Lower leg skin (tissue), 4 donors: ENCODE measurements around the gene ISM1. TPM values are rescaled to one million over a fixed set of nuclear protein-coding genes. Genes with fewer than 3 reads are reported as not detected.
A peak's percentile ranks its signal among the peaks of the same experiment; 100 is the strongest.

Experiments
- DNase-seq, 2 donors: peaks; one replicate each; pipeline ENCODE4 v3.0.0-alpha.2; 2019; ENCODE audit warnings: low spot score in 2 of 2
- H3K4me3 ChIP-seq: fragments of 200-600 bp; sonication (generic); 2 replicates; pipeline ENCODE4 v1.5.1; 2017; ENCODE audit warnings: mild to moderate bottlenecking, low read depth; ENCODE audit not compliant: poor library complexity, severe bottlenecking
- CTCF ChIP-seq, 3 donors: fragments of 450-650 bp; IDR thresholded peaks; one replicate each; pipeline ENCODE4 v1.5.1; 2016; ENCODE audit warnings: antibody characterized with exemption in 3 of 3, mild to moderate bottlenecking in 3 of 3, moderate library complexity in 2 of 3
- POLR2A ChIP-seq, 2 donors: fragments of 450-650 bp; IDR thresholded peaks; one replicate each; pipeline ENCODE4 v1.6.1; 2016 to 2017; ENCODE audit warnings: antibody characterized with exemption in 2 of 2, mild to moderate bottlenecking in 1 of 2, moderate library complexity in 1 of 2
- WGBS, 2 donors: methylation state at CpG; one replicate each; pipeline ENCODE4 v1.1.5; 2018; 5-methylcytosine and 5-hydroxymethylcytosine counted together
- intact Hi-C: fragments of 100-400 bp; cut with DNase I; formaldehyde crosslinking; loops from one replicate; pipeline ENCODE4 v1.15.0; 2023; ENCODE audit warnings: low total_unique reads
- total RNA-seq, 4 donors: library from RNA; depleted of rRNA; stranded (reverse); fragments of >200 nt; gene quantifications; one replicate each; pipeline ENCODE4 v1.1.0, GENCODE V29; 2016

Gene ISM1
- total RNA-seq, 4 donors from 2014 or later = 12.4 to 27.6 (median 24.1) TPM

- 61 to 64% methylated on average over 9 of the region's 9 CpGs for WGBS, 2 donors
- H3K4me3 ChIP-seq = no peak overlapping the region
- intact Hi-C loops = no loop called here
- DNase-seq = no peak
- no peak for TF ChIP-seq POLR2A (IDR thresholded peaks at IDR 0.05)
Measured at GRCh38 chr20:13341737-13342393, 120.8 kb downstream of the ISM1 start.

- no peak for TF ChIP-seq POLR2A (IDR thresholded peaks at IDR 0.05)
- DNase-seq = peak; percentile 41 to 91
- H3K4me3 ChIP-seq = no peak overlapping the region
- intact Hi-C loops = no loop called here
- WGBS, 2 donors = 66 to 71% methylated on average over 12 of the region's 12 CpGs
Measured at GRCh38 chr20:13342469-13343242, 121.6 kb downstream of the ISM1 start.

DNA sequence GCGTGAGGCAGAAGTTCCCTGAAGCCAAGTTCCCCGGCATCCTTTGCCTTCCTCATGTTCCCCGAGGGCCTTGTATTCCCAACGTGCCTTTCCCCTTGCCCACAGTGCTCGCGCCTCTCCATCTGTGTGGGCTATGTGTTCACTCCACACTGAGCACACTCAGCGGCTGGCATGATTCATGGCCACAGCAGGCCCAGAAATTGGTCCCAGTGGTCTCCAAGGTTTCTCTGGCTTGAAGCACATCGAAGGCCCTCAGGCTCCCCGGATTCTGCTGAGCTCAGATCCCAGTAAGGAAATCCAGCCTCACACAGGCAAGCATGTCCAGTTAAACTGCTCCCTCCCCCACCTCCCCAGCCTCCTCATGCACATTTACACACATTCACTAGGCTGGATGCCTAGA, 123.6 kb downstream of the ISM1 start:
- no peak for TF ChIP-seq CTCF (IDR thresholded peaks at IDR 0.05)
- no peak for TF ChIP-seq POLR2A (IDR thresholded peaks at IDR 0.05)
- intact Hi-C loops = no loop called here
- 72 to 88% methylated on average over 9 of the region's 9 CpGs for whole genome bisulfite sequencing, 2 donors
- H3K4me3 ChIP-seq = no peak overlapping the region
- no peak for DNase-seq

DNA sequence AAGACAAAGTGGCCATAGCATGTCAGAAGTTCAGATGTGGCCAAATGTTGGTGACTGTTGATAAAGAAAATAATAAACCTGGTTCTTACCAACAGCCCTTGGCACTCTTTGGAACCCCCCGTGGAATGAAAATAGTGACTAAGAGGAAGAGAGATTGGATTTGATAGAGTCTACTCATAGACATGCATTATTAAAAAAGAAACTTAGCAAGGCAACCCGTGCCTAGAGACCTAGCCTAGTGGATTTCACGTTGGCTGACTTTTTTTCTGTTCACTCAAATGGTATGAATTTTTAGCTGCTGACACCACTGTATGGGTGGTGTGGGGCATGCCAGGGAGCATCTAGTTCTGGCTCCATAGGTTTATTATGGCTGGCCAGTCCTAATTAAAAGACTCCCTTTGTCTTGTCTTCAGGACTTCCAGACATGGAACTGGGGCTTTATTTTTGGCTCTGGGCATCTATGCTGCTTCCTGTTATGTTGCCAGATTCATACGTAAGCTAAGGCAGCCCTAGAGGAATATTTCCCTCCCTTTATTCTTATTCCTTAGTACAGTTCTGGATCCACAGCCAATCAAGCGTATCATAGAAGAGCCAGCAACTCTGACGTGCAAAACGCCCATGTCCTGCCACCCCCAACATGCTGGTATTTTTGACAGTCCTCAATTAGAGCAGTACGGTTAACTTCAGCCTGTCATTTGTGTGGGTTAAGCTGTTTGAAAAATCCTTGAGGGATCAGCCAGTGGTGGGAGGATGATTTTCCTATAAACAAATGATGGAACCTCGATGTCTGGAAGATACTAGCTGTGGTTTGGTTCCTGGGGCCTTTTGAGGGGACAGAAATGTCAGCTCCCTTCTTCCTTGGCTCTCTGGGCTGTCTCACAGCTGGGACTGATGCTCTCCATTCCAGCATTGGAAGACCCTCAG, 127.5 kb downstream of the ISM1 start:
- no peak overlapping the region for H3K4me3 ChIP-seq
- TF ChIP-seq POLR2A (IDR thresholded peaks at IDR 0.05) (no peak), CTCF (IDR thresholded peaks at IDR 0.05) (no peak)
- intact Hi-C loops = no loop called here
- DNase-seq = no peak
- WGBS, 2 donors = 46 to 53% methylated on average over 9 of the region's 9 CpGs

DNA sequence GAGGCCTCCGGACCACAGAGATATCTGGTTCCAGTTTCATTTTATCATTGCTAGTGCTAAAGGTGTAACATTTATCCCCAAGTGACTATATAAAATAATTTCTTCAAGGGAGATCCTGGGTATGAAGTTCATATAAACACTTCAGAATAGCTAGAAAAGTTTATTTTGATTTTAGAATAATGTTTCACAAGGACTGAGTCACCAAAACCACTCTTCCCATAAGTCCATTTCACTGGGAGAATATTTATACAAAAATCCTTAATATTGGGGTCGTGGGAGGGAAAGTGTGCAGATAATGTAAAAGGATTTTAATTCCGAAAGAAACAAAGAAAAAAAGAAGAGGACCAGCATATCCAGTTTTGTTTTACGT, 128.1 kb downstream of the ISM1 start:
- 84 to 88% methylated on average over 4 of the region's 4 CpGs for WGBS, 2 donors
- intact Hi-C loops = no loop called here
- TF ChIP-seq POLR2A (IDR thresholded peaks at IDR 0.05) (no peak), CTCF (IDR thresholded peaks at IDR 0.05) (no peak)
- DNase-seq = no peak
- H3K4me3 ChIP-seq = no peak overlapping the region

Other genes starting within 250 kb of the ISM1 start
- 10 to 100 TPM; 62.5 to 76.6 (median 71.9) TPM for gene SPTLC3, start 212.3 kb upstream of the ISM1 start, total RNA-seq